ENCODE measurements around the gene RBM39. TPM values are rescaled to one million over a fixed set of nuclear protein-coding genes. Genes with fewer than 3 reads are reported as not detected.

RBM39 gene
- total and polyA plus RNA-seq, 2 of the 13 experiments (the other 11 are each of a cell fraction or from before 2014, with no cell fraction given), result 788 to 920 TPM

GRCh38 chr20:35702051-35702823, 39.8 kb downstream of the RBM39 start (continued):
- TF ChIP-seq DNMT1 (CRISPR knock-in tag; IDR thresholded peaks at IDR 0.05), result no peak
- no peak for TF ChIP-seq SRSF9 (IDR thresholded peaks at IDR 0.05; ENCODE audit: borderline replicate concordance, insufficient read depth, low read depth, low read length, poor library complexity, severe bottlenecking)
- TF ChIP-seq GABPA (IDR thresholded peaks at IDR 0.05; ENCODE audit: low read depth, low read length), result no peak
- TF ChIP-seq GABPA (CRISPR knock-in tag; IDR thresholded peaks at IDR 0.05; ENCODE audit: low read depth), result no peak
- TF ChIP-seq SPEN (CRISPR knock-in tag; IDR thresholded peaks at IDR 0.05; ENCODE audit: low read depth), result no peak
- TF ChIP-seq ZNF713 (CRISPR knock-in tag; IDR thresholded peaks at IDR 0.05), result no peak
- TF ChIP-seq KLF13 (CRISPR knock-in tag; IDR thresholded peaks at IDR 0.05), result no peak
- TF ChIP-seq RARA (CRISPR knock-in tag; IDR thresholded peaks at IDR 0.05), result no peak
- no peak for TF ChIP-seq CREB1 (IDR thresholded peaks at IDR 0.05)
- no peak; the same call in 1 of the 2 replicates for TF ChIP-seq CREB1 (CRISPR knock-in tag; IDR thresholded peaks at IDR 0.05)
- TF ChIP-seq MED13 (CRISPR knock-in tag; IDR thresholded peaks at IDR 0.05), result no peak
- no peak; the same call in 1 of the 2 replicates for TF ChIP-seq CHD2 (IDR thresholded peaks at IDR 0.05; ENCODE audit: low read depth, low read length)
- TF ChIP-seq ZBTB14 (CRISPR knock-in tag; IDR thresholded peaks at IDR 0.05), result no peak
- no peak; the same call in 1 of the 2 replicates for TF ChIP-seq ZFP91 (CRISPR knock-in tag; IDR thresholded peaks at IDR 0.05; ENCODE audit: borderline replicate concordance)
- no peak for TF ChIP-seq SP140L (CRISPR knock-in tag; IDR thresholded peaks at IDR 0.05; ENCODE audit: borderline replicate concordance)
- no peak for TF ChIP-seq ZNF609 (CRISPR knock-in tag; IDR thresholded peaks at IDR 0.05; ENCODE audit: borderline replicate concordance)
- peak; percentile 37; the same call in 1 of the 2 replicates for TF ChIP-seq MED1 (CRISPR knock-in tag; IDR thresholded peaks at IDR 0.05)
- TF ChIP-seq ZNF101 (CRISPR knock-in tag; IDR thresholded peaks at IDR 0.05; ENCODE audit: borderline replicate concordance, low read depth), result 0 out of 2 replicates have a peak, but pooled peaks have one; percentile 68
- no peak for TF ChIP-seq ZBTB46 (CRISPR knock-in tag; IDR thresholded peaks at IDR 0.05; ENCODE audit: borderline replicate concordance)
- TF ChIP-seq NFYB (CRISPR knock-in tag; IDR thresholded peaks at IDR 0.05), result no peak
